Gastroesophageal sphincter (tissue), 4 donors: ENCODE measurements around the gene ELP2. TPM values are rescaled to one million over a fixed set of nuclear protein-coding genes. Genes with fewer than 3 reads are reported as not detected.
A peak's percentile ranks its signal among the peaks of the same experiment; 100 is the strongest.
"Not testable (repeated sequence)": the region's sequence is repeated elsewhere in the genome, so short reads cannot be mapped to it uniquely, and the experiment has no call there.

ENCODE experiments used
- ATAC-seq: fragments of 150-250 bp; one replicate; pipeline ENCODE4 v1.9.1; 2016; ENCODE audit warnings: mild to moderate bottlenecking, moderate library complexity
- H3K27ac ChIP-seq, 4 donors: fragments of 200-600 bp; sonication (generic) in 3 of 4; 1 replicate in 3 of 4; 2 replicates in 1 of 4; pipeline ENCODE4 v1.5.1; 2016 to 2019
- H3K27me3 ChIP-seq: fragments of 200-600 bp; sonication (generic); one replicate; pipeline ENCODE4 v1.5.1; 2019
- H3K36me3 ChIP-seq, 2 donors: fragments of 200-600 bp; sonication (generic); one replicate each; pipeline ENCODE4 v1.5.1; 2019; ENCODE audit warnings: control low read depth in 1 of 2
- H3K4me1 ChIP-seq, 3 donors: fragments of 200-600 bp; sonication (generic); 1 replicate in 2 of 3; 2 replicates in 1 of 3; pipeline ENCODE4 v1.5.1; 2016 to 2019; ENCODE audit warnings: control low read depth in 2 of 3
- H3K4me3 ChIP-seq, 2 donors: fragments of 200-600 bp; sonication (generic); one replicate each; pipeline ENCODE4 v1.5.1; 2019; ENCODE audit warnings: mild to moderate bottlenecking in 1 of 2, moderate library complexity in 1 of 2
- H3K9me3 ChIP-seq, 3 donors: fragments of 200-600 bp; sonication (generic); one replicate each; pipeline ENCODE4 v1.5.1; 2017 to 2019; ENCODE audit warnings: control low read depth in 2 of 3
- EP300 ChIP-seq: sonication (generic); formaldehyde crosslinking; IDR thresholded peaks from one replicate; pipeline ENCODE4 v1.6.1; 2017; ENCODE audit warnings: antibody characterized with exemption, mild to moderate bottlenecking
- POLR2A ChIP-seq, 2 donors: fragments of 450-650 bp; IDR thresholded peaks; one replicate each; pipeline ENCODE4 v1.6.1; 2017; ENCODE audit warnings: antibody characterized with exemption in 2 of 2, mild to moderate bottlenecking in 2 of 2, moderate library complexity in 1 of 2
- POLR2AphosphoS5 ChIP-seq: sonication (generic); formaldehyde crosslinking; IDR thresholded peaks from one replicate; pipeline ENCODE4 v1.6.1; 2017; ENCODE audit warnings: antibody characterized with exemption
- WGBS, 2 donors: methylation state at CpG; one replicate each; pipeline ENCODE4 v1.1.5; 2018; ENCODE audit warnings: low coverage in 1 of 2; 5-methylcytosine and 5-hydroxymethylcytosine counted together
- total RNA-seq, 4 donors: library from RNA; depleted of rRNA; stranded (reverse); fragments of >200 nt; gene quantifications; one replicate each; pipeline ENCODE4 v1.1.0, GENCODE V29; 2016
- TF ChIP-seq, protein P1 (sequence below), 4 experiments: fragments of 200-600 bp in 2 of 4; fragments of 450-650 bp in 2 of 4; sonication (generic) in 1 of 4; IDR thresholded peaks; one replicate each; pipeline ENCODE4 v1.5.1; 2017 to 2019; ENCODE audit warnings: antibody characterized with exemption in 4 of 4, mild to moderate bottlenecking in 2 of 4, moderate library complexity in 2 of 4

Gene ELP2
- total RNA-seq, 4 donors from 2014 or later: 35.6 to 74.1 (median 65.1) TPM

DNA sequence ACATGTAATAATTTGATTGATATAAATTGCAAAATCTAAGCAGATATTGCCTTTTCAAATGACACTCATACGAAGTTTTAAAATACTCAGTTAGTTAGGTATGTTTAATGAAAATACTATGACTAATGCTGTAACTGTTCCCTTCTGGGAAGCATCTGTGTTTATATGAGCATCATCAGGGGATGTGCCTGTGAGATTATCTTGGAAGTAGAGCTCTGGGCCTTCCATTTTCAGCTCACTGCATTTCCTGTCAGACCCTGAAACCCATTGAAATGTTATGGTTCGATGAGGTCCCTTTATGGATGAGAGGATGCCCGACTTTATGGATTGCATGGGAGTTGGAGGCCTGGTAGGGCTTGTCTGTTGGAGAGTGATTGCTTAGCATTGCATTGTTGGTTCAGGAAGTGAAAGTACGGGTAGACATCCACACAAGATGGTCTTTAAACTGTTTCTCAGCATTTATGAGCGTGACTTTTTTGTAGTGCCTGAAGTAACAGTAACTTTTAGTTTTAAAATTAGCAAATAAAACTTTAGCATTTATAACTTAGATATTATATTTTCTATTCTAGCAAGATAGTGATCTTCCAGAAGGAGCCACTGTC lies 28.7 kb downstream of the ELP2 start:
- Histone ChIP-seq H3K27me3 (no peaks in the 10 kb centered on the region), H3K4me3 (no peak overlapping the region), H3K4me1 (peaks cover 0 to 11% (median 0%) of the 10 kb centered on the region in 3 donors), H3K27ac (peak overlapping the region in 2 of 4 donors; percentile 18 to 19), H3K36me3 (peaks cover 12 to 97% of the 10 kb centered on the region in 2 donors), H3K9me3 (no peaks in the 10 kb centered on the region)
- TF ChIP-seq, protein P1, sequence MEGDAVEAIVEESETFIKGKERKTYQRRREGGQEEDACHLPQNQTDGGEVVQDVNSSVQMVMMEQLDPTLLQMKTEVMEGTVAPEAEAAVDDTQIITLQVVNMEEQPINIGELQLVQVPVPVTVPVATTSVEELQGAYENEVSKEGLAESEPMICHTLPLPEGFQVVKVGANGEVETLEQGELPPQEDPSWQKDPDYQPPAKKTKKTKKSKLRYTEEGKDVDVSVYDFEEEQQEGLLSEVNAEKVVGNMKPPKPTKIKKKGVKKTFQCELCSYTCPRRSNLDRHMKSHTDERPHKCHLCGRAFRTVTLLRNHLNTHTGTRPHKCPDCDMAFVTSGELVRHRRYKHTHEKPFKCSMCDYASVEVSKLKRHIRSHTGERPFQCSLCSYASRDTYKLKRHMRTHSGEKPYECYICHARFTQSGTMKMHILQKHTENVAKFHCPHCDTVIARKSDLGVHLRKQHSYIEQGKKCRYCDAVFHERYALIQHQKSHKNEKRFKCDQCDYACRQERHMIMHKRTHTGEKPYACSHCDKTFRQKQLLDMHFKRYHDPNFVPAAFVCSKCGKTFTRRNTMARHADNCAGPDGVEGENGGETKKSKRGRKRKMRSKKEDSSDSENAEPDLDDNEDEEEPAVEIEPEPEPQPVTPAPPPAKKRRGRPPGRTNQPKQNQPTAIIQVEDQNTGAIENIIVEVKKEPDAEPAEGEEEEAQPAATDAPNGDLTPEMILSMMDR (IDR thresholded peaks at IDR 0.05): no peak
- TF ChIP-seq POLR2AphosphoS5: peak; percentile 37
- ATAC-seq: no peak
- WGBS, 2 donors: 74% methylated on average over 4 to 5 of the region's 5 CpGs

DNA sequence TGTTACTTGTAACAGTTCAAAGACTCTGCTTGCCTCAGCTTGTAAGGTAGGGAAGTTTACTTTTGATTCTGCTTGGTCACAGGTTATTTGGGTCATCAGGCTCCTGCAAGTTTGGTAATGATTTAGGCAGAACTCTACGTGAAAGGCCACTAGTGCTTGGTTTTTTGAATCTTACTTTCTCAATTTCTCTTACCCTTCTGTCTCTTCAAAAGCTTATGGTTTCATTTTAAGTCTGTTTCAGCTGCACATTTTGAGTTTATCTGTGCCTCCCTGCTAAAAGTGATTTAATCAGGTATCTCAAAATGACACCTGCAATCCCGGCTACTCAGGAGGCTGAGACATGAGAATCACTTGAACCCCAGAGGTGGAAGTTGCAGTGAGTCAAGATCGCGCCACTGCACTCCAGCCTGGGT lies 31.3 kb downstream of the ELP2 start:
- Histone ChIP-seq H3K4me1 (peaks cover 0 to 11% (median 0%) of the 10 kb centered on the region in 3 donors), H3K9me3 (no peaks in the 10 kb centered on the region), H3K27ac (no peak overlapping the region), H3K4me3 (no peak overlapping the region), H3K27me3 (no peaks in the 10 kb centered on the region), H3K36me3 (peaks cover 12 to 98% of the 10 kb centered on the region in 2 donors)
- no peak for ATAC-seq
- TF ChIP-seq POLR2A (IDR thresholded peaks at IDR 0.05): no peak
- TF ChIP-seq EP300: no peak
- TF ChIP-seq, protein P1 (IDR thresholded peaks at IDR 0.05): no peak
- 82 to 87% methylated on average over 3 of the region's 4 CpGs for WGBS, 2 donors

DNA sequence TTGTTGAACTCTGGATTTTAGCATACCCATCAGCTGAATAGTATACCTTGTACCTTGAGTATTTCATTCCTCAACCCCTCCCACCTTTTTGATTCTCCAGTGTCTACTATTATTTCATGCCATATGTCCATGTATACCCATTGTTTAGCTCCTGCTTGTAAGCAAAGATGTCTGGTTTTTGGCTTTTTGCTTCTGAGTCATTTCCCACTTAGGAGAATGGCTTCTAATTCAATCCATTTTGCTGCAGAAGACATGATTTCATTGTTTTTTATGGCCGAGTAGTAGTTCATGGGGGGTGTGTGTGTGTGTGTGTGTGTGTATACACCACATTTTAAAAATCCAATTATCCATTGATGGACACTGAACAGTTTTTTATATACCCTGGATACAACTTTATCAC lies 33.3 kb downstream of the ELP2 start:
- Histone ChIP-seq H3K27me3 (no peaks in the 10 kb centered on the region), H3K9me3 (no peaks in the 10 kb centered on the region), H3K4me1 (peaks cover 0 to 7% (median 0%) of the 10 kb centered on the region in 3 donors), H3K4me3 (no peak overlapping the region), H3K36me3 (peaks cover 13 to 98% of the 10 kb centered on the region in 2 donors), H3K27ac (no peak overlapping the region)
- TF ChIP-seq POLR2A (IDR thresholded peaks at IDR 0.05) (no peak), EP300 (no peak), POLR2AphosphoS5 (no peak)
- TF ChIP-seq, protein P1 (IDR thresholded peaks at IDR 0.05): no peak
- ATAC-seq: no peak
- WGBS, 2 donors: 60 to 71% methylated on average over 1 of the region's 1 CpG

DNA sequence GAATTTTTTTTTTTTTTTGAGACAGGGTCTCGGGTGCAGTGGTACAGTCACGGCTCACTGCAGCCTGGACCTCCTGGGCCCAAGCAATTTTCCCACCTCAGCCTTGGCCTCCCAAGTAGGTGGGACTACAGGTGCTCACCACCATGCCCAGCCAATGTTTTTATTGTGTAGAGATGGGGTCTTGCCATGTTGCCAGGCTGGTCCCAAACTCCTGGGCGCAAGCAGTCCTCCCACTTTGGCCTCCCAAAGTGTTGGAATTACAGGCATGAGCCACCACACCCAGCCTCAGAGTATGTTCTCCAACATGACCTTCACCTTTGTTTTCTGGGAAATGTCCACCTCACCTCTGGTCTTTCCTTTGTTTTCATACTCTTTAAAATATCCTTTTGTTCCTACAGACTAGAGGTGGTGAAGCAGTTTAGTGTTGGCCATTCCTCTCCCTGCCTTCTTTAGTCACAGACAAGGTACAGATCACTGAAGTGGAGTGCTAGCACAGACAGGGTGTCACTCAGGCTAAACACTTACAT lies 38.1 kb downstream of the ELP2 start:
- H3K4me1 ChIP-seq: no peaks in the 10 kb centered on the region
- peaks cover 4 to 98% of the 10 kb centered on the region in 2 donors for H3K36me3 ChIP-seq
- no peak overlapping the region for H3K4me3 ChIP-seq
- no peaks in the 10 kb centered on the region for H3K9me3 ChIP-seq
- H3K27me3 ChIP-seq: no peaks in the 10 kb centered on the region
- no peak overlapping the region for H3K27ac ChIP-seq
- WGBS, 2 donors: 98 to 100% methylated on average over 2 to 3 of the region's 3 CpGs
- TF ChIP-seq EP300 (no peak), POLR2A (IDR thresholded peaks at IDR 0.05) (no peak), POLR2AphosphoS5 (no peak)
- TF ChIP-seq, protein P1 (IDR thresholded peaks at IDR 0.05): no peak
- ATAC-seq: no peak

DNA sequence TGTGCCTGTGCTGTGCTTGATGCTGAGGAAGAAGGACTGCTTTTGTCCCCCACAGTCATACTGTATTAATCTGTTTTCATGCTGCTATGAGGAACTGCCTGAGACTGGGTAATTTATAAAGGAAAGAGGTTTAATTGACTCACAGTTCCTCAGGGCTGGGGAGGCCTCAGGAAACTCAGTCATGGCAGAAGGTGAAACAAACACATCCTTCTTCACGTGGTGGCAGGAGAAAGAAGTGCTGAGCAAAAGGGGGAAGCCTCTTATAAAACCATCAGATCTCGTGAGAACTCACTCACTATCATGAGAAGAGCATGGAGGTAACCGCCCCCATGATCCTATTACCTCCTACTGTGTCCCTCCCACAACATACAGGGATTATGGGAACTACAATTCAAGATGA lies 38.6 kb downstream of the ELP2 start:
- not testable (repeated sequence) for ATAC-seq, H3K4me1 ChIP-seq, H3K27ac ChIP-seq, H3K4me3 ChIP-seq, H3K9me3 ChIP-seq, H3K27me3 ChIP-seq
- 84% methylated on average over 3 of the region's 3 CpGs; no CpG with 5 or more reads in 1 of the 2 donors for WGBS, 2 donors
- peaks cover 4 to 100% of the 10 kb centered on the region in 2 donors for H3K36me3 ChIP-seq
